MM.1S (cell line): ENCODE results near the gene SHQ1.
"Not testable (repeated sequence)": the region's sequence is repeated elsewhere in the genome, so short reads cannot be mapped to it uniquely, and the experiment has no call there.

ENCODE experiments used
- DNase-seq: peaks from one replicate; pipeline ENCODE4 v3.0.0-alpha.2; 2015
- H2AFZ ChIP-seq: fragments of 300-600 bp; sonication (generic); 2 replicates; pipeline ENCODE4 v1.6.0; 2016; ENCODE audit warnings: antibody characterized with exemption, low read length
- H3F3A ChIP-seq: fragments of 300-600 bp; sonication (generic); 2 replicates; pipeline ENCODE4 v1.6.1; 2016; ENCODE audit warnings: mild to moderate bottlenecking, antibody characterized with exemption, low read length, moderate library complexity, mixed read lengths; ENCODE audit not compliant: insufficient read depth
- H3K27ac ChIP-seq: fragments of 300-600 bp; sonication (generic); 2 replicates; pipeline ENCODE4 v1.5.1; 2016; ENCODE audit warnings: mild to moderate bottlenecking, low read length
- H3K27me3 ChIP-seq: fragments of 300-600 bp; sonication (generic); replicated peaks from 2 replicates; pipeline ENCODE4 v1.6.0; 2016; ENCODE audit warnings: low read length; ENCODE audit not compliant: insufficient read depth
- H3K36me3 ChIP-seq: fragments of 300-600 bp; sonication (generic); replicated peaks from 2 replicates; pipeline ENCODE4 v1.6.1; 2016; ENCODE audit warnings: mild to moderate bottlenecking, low read length, mixed read lengths; ENCODE audit not compliant: insufficient read depth
- H3K4me1 ChIP-seq: fragments of 300-600 bp; sonication (generic); 2 replicates; pipeline ENCODE4 v1.6.1; 2016; ENCODE audit warnings: low read length, mixed read lengths
- H3K4me2 ChIP-seq: fragments of 300-600 bp; sonication (generic); 2 replicates; pipeline ENCODE4 v1.6.0; 2016; ENCODE audit warnings: low read depth, low read length
- H3K4me3 ChIP-seq: fragments of 300-600 bp; sonication (generic); 2 replicates; pipeline ENCODE4 v1.5.1; 2016; ENCODE audit warnings: low read length, mixed read lengths
- H3K79me2 ChIP-seq: fragments of 300-600 bp; sonication (generic); 2 replicates; pipeline ENCODE4 v1.6.1; 2016; ENCODE audit warnings: mixed run types, low read length, mixed read lengths
- H3K9ac ChIP-seq: fragments of 300-600 bp; sonication (generic); 2 replicates; pipeline ENCODE4 v1.6.1; 2016; ENCODE audit warnings: low read length, mixed read lengths
- H3K9me2 ChIP-seq: fragments of 300-600 bp; sonication (generic); replicated peaks from 2 replicates; pipeline ENCODE4 v1.6.1; 2016; ENCODE audit warnings: mild to moderate bottlenecking, low read length, mixed read lengths; ENCODE audit not compliant: insufficient read depth
- H3K9me3 ChIP-seq: fragments of 300-600 bp; sonication (generic); replicated peaks from 2 replicates; pipeline ENCODE4 v1.6.1; 2016; ENCODE audit warnings: mild to moderate bottlenecking, low read length, mixed read lengths; ENCODE audit not compliant: insufficient read depth
- H4K20me1 ChIP-seq: fragments of 300-600 bp; sonication (generic); 2 replicates; pipeline ENCODE4 v1.6.1; 2016; ENCODE audit warnings: mild to moderate bottlenecking, low read length, moderate library complexity, mixed read lengths; ENCODE audit not compliant: insufficient read depth
- EZH2 ChIP-seq: fragments of 300-600 bp; sonication (generic); optimal IDR thresholded peaks from 2 replicates; pipeline ENCODE3; 2017; ENCODE audit warnings: low read depth, mild to moderate bottlenecking, antibody characterized with exemption, low read length, mixed read lengths
- EZH2phosphoT487 ChIP-seq: fragments of 300-600 bp; sonication (generic); IDR thresholded peaks from 2 replicates; pipeline ENCODE4 v1.6.1; 2018; ENCODE audit warnings: antibody characterized with exemption, low read length
- TF ChIP-seq, protein P1 (sequence below): fragments of 300-600 bp; sonication (generic); IDR thresholded peaks from 2 replicates; pipeline ENCODE4 v1.5.1; 2016; ENCODE audit warnings: antibody characterized with exemption, low read length, mixed read lengths

SHQ1 gene

DNA sequence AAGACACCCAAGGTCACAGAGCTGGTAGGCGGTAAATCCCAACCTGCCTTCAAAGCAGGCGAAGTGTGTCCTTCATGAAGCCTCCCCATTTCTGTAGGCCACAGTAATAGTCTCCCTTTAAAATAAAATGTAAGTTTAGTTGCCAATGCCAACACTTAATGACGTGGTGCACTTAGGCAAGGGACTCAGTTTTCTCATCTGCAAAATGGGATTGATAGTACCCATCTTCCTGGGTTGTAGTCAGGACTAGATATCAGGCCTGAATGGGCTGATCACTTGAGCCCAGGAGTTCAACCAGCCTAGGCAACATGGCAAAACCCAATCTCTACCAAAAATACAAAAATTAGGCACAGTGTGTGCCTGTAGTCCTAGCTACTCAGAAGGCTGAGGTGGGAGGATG lies 114.6 kb downstream of the SHQ1 start:
- no peak for TF ChIP-seq EZH2phosphoT487
- TF ChIP-seq EZH2, result no peak
- TF ChIP-seq, protein P1, sequence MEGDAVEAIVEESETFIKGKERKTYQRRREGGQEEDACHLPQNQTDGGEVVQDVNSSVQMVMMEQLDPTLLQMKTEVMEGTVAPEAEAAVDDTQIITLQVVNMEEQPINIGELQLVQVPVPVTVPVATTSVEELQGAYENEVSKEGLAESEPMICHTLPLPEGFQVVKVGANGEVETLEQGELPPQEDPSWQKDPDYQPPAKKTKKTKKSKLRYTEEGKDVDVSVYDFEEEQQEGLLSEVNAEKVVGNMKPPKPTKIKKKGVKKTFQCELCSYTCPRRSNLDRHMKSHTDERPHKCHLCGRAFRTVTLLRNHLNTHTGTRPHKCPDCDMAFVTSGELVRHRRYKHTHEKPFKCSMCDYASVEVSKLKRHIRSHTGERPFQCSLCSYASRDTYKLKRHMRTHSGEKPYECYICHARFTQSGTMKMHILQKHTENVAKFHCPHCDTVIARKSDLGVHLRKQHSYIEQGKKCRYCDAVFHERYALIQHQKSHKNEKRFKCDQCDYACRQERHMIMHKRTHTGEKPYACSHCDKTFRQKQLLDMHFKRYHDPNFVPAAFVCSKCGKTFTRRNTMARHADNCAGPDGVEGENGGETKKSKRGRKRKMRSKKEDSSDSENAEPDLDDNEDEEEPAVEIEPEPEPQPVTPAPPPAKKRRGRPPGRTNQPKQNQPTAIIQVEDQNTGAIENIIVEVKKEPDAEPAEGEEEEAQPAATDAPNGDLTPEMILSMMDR, result no peak
- no peak overlapping the region for H2AFZ ChIP-seq

GRCh38 chr3:72732666-72733345 lies 115.4 kb downstream of the SHQ1 start:
- H3F3A ChIP-seq, H3K79me2 ChIP-seq, H3K4me1 ChIP-seq, H2AFZ ChIP-seq, H4K20me1 ChIP-seq, H3K27ac ChIP-seq, H3K9ac ChIP-seq, H3K9me2 ChIP-seq, H3K4me3 ChIP-seq, H3K36me3 ChIP-seq, H3K27me3 ChIP-seq, H3K9me3 ChIP-seq, H3K4me2 ChIP-seq, DNase-seq: not testable (repeated sequence)

More for the DNA sequence above, 114.6 kb downstream of the SHQ1 start:
- Histone ChIP-seq H3K4me2 (no peak overlapping the region), H3K4me1 (no peaks in the 10 kb centered on the region), H4K20me1 (no peaks in the 10 kb centered on the region), H3K4me3 (no peak overlapping the region), H3K9me3 (no peaks in the 10 kb centered on the region), H3K36me3 (no peaks in the 10 kb centered on the region), H3F3A (no peaks in the 10 kb centered on the region), H3K9ac (no peak overlapping the region), H3K9me2 (no peaks in the 10 kb centered on the region), H3K79me2 (no peaks in the 10 kb centered on the region), H3K27ac (no peak overlapping the region), H3K27me3 (no peaks in the 10 kb centered on the region)
- DNase-seq, result no peak

- H3K36me3 ChIP-seq, result no peaks in the 10 kb centered on the region
- no peak overlapping the region for H3K9ac ChIP-seq
- H3K4me1 ChIP-seq, result no peaks in the 10 kb centered on the region
- H3F3A ChIP-seq, result no peaks in the 10 kb centered on the region
- H3K27ac ChIP-seq, result no peak overlapping the region
- TF ChIP-seq EZH2 (no peak), EZH2phosphoT487 (no peak)
- TF ChIP-seq, protein P1, result no peak
- no peaks in the 10 kb centered on the region for H3K9me2 ChIP-seq
- no peaks in the 10 kb centered on the region for H3K79me2 ChIP-seq
- H3K4me2 ChIP-seq, result no peak overlapping the region
- H3K27me3 ChIP-seq, result no peaks in the 10 kb centered on the region
- H2AFZ ChIP-seq, result no peak overlapping the region
- H3K9me3 ChIP-seq, result no peaks in the 10 kb centered on the region
- no peak for DNase-seq
- no peak overlapping the region for H3K4me3 ChIP-seq
- H4K20me1 ChIP-seq, result no peaks in the 10 kb centered on the region
Observed at GRCh38 chr3:72728958-72729467, 119.2 kb downstream of the SHQ1 start.

- H3K4me2 ChIP-seq, result no peak overlapping the region
- H3K27ac ChIP-seq, result no peak overlapping the region
- no peaks in the 10 kb centered on the region for H3K36me3 ChIP-seq
- H3K9me3 ChIP-seq, result no peaks in the 10 kb centered on the region
- no peak overlapping the region for H3K4me3 ChIP-seq
- no peaks in the 10 kb centered on the region for H3K4me1 ChIP-seq
- no peaks in the 10 kb centered on the region for H3K9me2 ChIP-seq
- no peak overlapping the region for H3K9ac ChIP-seq
- no peaks in the 10 kb centered on the region for H4K20me1 ChIP-seq
- no peak overlapping the region for H2AFZ ChIP-seq
- no peaks in the 10 kb centered on the region for H3F3A ChIP-seq
- TF ChIP-seq EZH2, result no peak
- TF ChIP-seq, protein P1, result no peak
- no peak for TF ChIP-seq EZH2phosphoT487
- H3K27me3 ChIP-seq, result no peaks in the 10 kb centered on the region
- no peaks in the 10 kb centered on the region for H3K79me2 ChIP-seq
- no peak for DNase-seq
Observed at GRCh38 chr3:72728329-72728889, 119.8 kb downstream of the SHQ1 start.
